ENCODE results near the gene G2E3. TPM values are rescaled to one million over a fixed set of nuclear protein-coding genes. Genes with fewer than 3 reads are reported as not detected.
A peak's percentile ranks its signal among the peaks of the same experiment; 100 is the strongest.

G2E3 gene
- 10 to 100 TPM; 14.9 to 16.3 (median 15.1) TPM for total RNA-seq
- long read RNA-seq, donor 1, full-length matches to known transcripts: 8 of 11 reads
- long read RNA-seq, donor 1, partial matches to known transcripts: 2 of 11 reads
- long read RNA-seq, donor 1, other reads (novel, unspliced or antisense): 1 of 11 reads
- long read RNA-seq, donor 2, full-length matches to known transcripts: 2 of 12 reads
- long read RNA-seq, donor 2, partial matches to known transcripts: 6 of 12 reads
- long read RNA-seq, donor 2, other reads (novel, unspliced or antisense): 4 of 12 reads

GRCh38 chr14:30558675-30559555 is at the start of gene G2E3:
Gene G2E3 (plus strand): TSS chr14:30559158. CDS start chr14:30581080, 21,922 bp downstream.
- H3K36me3 ChIP-seq (ENCODE audit: low read depth): no peaks in the 10 kb centered on the region
- peak within 1 kb of the TSS; percentile 78 for H3K4me3 ChIP-seq
- no peaks in the 10 kb centered on the region for H3K9me3 ChIP-seq
- intact Hi-C loops (cut with DNase I, micrococcal nuclease): no loop called here
- no peak for TF ChIP-seq CTCF (IDR thresholded peaks at IDR 0.05)
- H3K4me1 ChIP-seq (ENCODE audit: low read depth): peaks cover 6% of the 10 kb centered on the region
- ATAC-seq (peak; percentile 100), DNase-seq (peak; percentile 93 to 96 (median 94))

- no peaks in the 10 kb centered on the region for H3K36me3 ChIP-seq (ENCODE audit: low read depth)
- no peak overlapping the region for H3K4me3 ChIP-seq
- ATAC-seq (no peak), DNase-seq (no peak)
- H3K4me1 ChIP-seq (ENCODE audit: low read depth): no peaks in the 10 kb centered on the region
- intact Hi-C loops (cut with DNase I, micrococcal nuclease): no loop called here
- H3K9me3 ChIP-seq: no peaks in the 10 kb centered on the region
- no peak for TF ChIP-seq CTCF (IDR thresholded peaks at IDR 0.05)
Observed at GRCh38 chr14:30517737-30518136, 41.2 kb upstream of the G2E3 start.

GRCh38 chr14:30518867-30519560 is 39.9 kb upstream of the G2E3 start:
- ATAC-seq: no peak
- TF ChIP-seq CTCF (IDR thresholded peaks at IDR 0.05): no peak
- DNase-seq: no peak
- no peaks in the 10 kb centered on the region for H3K36me3 ChIP-seq (ENCODE audit: low read depth)
- H3K9me3 ChIP-seq: no peaks in the 10 kb centered on the region
- H3K4me1 ChIP-seq (ENCODE audit: low read depth): no peaks in the 10 kb centered on the region
- intact Hi-C loops (cut with DNase I, micrococcal nuclease): no loop called here
- H3K4me3 ChIP-seq: no peak overlapping the region

- intact Hi-C loops (cut with DNase I, micrococcal nuclease): loop anchor here in 1 of 2 donors (10.0 kb wide), 1 partner anchor 145 kb away; no protein-coding TSS in a partner anchor
- no peak overlapping the region for H3K4me3 ChIP-seq
- H3K4me1 ChIP-seq (ENCODE audit: low read depth): no peaks in the 10 kb centered on the region
- H3K36me3 ChIP-seq (ENCODE audit: low read depth): no peaks in the 10 kb centered on the region
- TF ChIP-seq CTCF (IDR thresholded peaks at IDR 0.05): no peak
- no peak for DNase-seq
- no peaks in the 10 kb centered on the region for H3K9me3 ChIP-seq
- ATAC-seq: no peak
Observed at GRCh38 chr14:30519961-30520360, 39.0 kb upstream of the G2E3 start.

- no peaks in the 10 kb centered on the region for H3K9me3 ChIP-seq
- H3K36me3 ChIP-seq (ENCODE audit: low read depth): no peaks in the 10 kb centered on the region
- intact Hi-C loops (cut with DNase I, micrococcal nuclease): loop anchor here in 1 of 2 donors (10.0 kb wide), 1 partner anchor 146 kb away; no protein-coding TSS in a partner anchor
- no peak for TF ChIP-seq CTCF (IDR thresholded peaks at IDR 0.05)
- no peaks in the 10 kb centered on the region for H3K4me1 ChIP-seq (ENCODE audit: low read depth)
- H3K4me3 ChIP-seq: no peak overlapping the region
- no peak for ATAC-seq
- DNase-seq: no peak
Observed at GRCh38 chr14:30520536-30520935, 38.4 kb upstream of the G2E3 start.

Data from mucosa of descending colon (tissue), 3 donors.